Measurements from ENCODE around the gene ERO1A.

GRCh38 chr14:52609445-52610044, 85.8 kb downstream of the ERO1A start:
- no peak for TF ChIP-seq CTCF (IDR thresholded peaks at IDR 0.05; ENCODE audit: low read depth, low read length)
- no peak for TF ChIP-seq POLR2A (IDR thresholded peaks at IDR 0.05; ENCODE audit: extremely low read depth, insufficient read length)
- TF ChIP-seq MAX (IDR thresholded peaks at IDR 0.05; ENCODE audit: low read depth, low read length), result no peak
- no peak for TF ChIP-seq MYC (IDR thresholded peaks at IDR 0.05; ENCODE audit: low read depth, low read length)

Measured in NB4 (cell line).